HG03442 (cell line): ENCODE data around the gene RP9.

ENCODE experiments used
- ATAC-seq: cut with Tn5 transposase; IDR thresholded peaks from one replicate; pipeline ENCODE4 v1.9.1; 2021; ENCODE audit warnings: mild to moderate bottlenecking, moderate library complexity; ENCODE audit not compliant: unreplicated experiment

RP9 gene, protein sequence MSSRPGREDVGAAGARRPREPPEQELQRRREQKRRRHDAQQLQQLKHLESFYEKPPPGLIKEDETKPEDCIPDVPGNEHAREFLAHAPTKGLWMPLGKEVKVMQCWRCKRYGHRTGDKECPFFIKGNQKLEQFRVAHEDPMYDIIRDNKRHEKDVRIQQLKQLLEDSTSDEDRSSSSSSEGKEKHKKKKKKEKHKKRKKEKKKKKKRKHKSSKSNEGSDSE

GRCh38 chr7:33109005-33109757, at the start of gene RP9:
Gene RP9, minus strand, starts transcription at chr7:33109404. Its CDS starts 32 bp downstream, at chr7:33109372.
- peak; percentile 80 for ATAC-seq

DNA sequence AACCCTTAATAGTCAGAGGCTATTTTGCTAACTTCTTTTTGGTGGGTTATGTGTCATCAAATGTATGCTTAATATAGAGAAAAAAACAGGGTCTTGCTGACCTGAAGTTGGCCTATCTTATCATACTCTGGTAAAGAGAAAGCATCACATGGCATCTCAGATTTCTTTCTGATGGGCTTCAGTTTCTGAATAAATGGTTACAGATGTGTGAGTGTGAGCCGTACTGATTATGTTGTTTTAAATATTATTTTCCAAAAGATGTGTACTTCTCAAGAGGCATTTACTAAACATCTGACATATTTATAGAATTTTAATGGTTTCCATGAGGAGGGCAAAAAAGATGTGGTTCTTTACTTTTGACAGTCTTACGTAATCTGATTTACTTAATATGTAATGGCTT, 48.6 kb upstream of the RP9 start:
- no peak for ATAC-seq

- no peak for ATAC-seq
These were observed 48.1 kb upstream of the RP9 start for GRCh38 chr7:33157311-33157710.

- ATAC-seq: no peak
These were observed 47.2 kb upstream of the RP9 start for GRCh38 chr7:33156441-33156840.

- no peak for ATAC-seq
These were observed 46.6 kb upstream of the RP9 start for GRCh38 chr7:33155811-33156210.

DNA sequence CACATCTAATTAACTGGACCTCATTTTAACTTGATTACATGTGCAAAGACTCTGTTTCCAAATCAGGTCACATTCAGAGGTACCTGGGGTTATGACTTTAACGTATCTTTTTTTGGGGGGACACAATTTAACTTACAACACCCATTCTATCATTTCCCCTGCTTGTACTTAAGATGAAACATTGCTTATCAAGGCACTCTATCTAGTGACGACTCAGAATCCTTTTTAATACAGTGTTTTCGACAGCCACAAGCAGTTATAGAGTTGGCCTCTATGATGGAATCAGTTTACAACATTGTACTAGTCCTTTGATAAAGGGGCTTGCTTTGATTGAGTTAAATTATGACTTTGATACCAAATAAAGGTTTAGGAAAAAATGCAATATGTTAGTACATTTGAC, 42.9 kb upstream of the RP9 start:
- ATAC-seq: no peak

GRCh38 chr7:33145156-33145555, 36.0 kb upstream of the RP9 start:
- no peak for ATAC-seq

DNA sequence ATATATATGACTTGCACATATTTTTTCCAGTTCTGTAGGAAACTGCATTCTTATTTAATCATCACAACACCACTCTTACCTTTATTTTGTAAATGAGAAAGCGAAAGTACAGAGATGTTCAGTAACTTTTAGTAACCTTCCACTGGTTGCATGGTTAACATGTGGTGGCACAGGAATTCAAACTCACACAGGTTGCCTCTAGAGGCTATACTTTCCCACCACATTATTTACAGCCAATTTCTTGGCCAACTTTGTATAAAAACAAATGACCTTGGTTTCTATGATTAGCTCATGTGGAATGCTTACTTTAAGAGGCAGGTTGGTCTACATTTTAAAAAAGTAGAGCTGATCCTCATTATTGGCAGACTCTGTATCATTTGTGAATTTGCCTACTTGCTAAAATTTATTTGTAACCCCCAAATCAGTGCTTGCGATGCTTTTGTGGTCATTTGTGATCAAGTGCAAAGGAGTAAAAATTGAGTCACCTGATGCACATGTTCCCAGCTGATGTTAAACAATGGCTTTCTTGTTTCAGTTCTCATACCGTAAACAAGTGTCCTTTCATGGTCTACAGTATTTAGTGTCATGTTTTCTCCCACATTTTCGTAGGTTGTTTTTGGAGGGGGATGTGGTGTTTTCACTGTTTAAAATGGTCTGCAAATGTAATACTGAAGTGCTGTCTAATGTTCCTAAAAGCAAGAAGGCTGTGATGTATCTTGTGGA, 35.0 kb upstream of the RP9 start:
- ATAC-seq: peak; percentile 67

DNA sequence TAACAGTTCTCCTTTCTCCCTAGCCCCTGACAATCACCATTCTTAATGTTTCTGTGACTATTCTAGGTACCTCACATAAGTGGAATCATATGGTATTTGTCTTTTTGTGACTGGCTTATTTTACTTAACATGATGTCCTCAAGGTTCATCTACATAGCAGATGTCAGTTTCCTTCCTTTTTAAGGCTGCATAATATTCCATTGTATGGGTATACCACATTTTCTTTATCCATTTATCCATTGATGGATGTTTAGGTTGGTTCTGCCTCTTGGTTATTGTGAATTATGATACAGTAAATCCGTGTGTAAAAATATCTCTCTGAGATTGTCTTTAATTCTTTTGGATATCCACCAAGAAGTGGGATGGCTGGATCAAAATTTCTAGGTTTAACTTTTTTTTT, 33.4 kb upstream of the RP9 start:
- ATAC-seq: no peak

DNA sequence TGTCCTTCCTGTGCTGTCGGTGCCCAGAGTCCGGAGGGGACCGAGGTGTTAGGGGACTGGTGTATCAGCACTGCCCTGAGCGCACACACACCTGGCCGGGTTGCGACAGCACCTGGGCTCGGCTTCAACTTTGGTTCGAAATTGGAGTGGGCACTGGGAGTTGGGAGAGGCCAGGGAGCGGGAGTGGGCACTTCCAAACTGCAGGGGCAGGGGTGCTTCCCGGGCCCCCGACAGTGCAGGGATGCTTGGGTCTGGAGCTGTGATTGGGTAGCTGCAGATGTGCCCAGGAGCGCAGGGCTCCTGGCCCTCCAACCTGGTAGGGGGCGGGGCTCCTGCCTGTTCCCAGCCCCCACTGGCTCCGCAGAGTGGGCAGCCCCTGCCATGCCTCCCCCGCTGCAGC, 27.9 kb upstream of the RP9 start:
- no peak for ATAC-seq

DNA sequence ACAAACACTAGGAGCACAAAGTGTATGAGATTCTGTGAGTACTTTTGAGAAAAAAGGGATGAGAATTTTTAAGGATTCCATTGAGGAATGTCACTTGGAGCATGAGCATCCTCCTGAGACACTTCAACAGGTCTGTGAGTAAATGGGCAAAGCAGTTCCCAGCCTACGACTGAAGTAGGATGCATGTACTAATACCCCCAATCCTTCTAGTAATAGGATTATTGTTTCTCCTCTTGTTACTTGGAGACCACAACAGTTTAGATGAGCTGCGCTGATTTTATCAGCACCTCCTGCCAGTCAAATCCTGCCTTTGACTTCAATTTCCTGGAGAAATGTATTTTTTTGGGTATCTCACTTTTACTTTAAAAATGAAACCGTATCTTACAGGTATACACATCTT, 21.0 kb upstream of the RP9 start:
- ATAC-seq: no peak

- no peak for ATAC-seq
These were observed 20.6 kb upstream of the RP9 start for GRCh38 chr7:33129806-33130153.

- peak; percentile 100 for ATAC-seq
These were observed 20.0 kb upstream of the RP9 start, which contains the start of gene BBS9 for GRCh38 chr7:33128990-33129805. Gene BBS9, plus strand, starts transcription at chr7:33129564. Its CDS starts 16,689 bp downstream, at chr7:33146253.

- no peak for ATAC-seq
These were observed 19.4 kb upstream of the RP9 start for GRCh38 chr7:33128631-33128989.

DNA sequence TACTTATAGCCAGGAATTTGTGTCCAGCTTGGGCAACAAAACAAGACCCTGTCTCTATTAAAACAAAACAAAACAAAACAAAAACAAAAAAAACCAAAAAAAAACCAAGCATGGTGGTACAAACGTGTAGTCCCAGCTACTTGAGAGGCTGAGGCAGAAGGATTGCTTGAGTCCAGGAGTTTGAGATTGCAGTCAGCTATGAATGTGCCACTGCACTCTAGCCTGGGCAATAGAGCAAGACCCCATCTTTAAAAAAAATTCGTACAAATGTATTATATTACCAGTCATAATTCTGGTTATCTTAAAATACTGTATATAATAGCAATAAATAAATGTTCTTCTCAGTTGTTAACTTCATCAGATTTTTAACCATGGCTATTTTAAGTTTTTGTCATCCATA, 17.9 kb upstream of the RP9 start:
- ATAC-seq: no peak

DNA sequence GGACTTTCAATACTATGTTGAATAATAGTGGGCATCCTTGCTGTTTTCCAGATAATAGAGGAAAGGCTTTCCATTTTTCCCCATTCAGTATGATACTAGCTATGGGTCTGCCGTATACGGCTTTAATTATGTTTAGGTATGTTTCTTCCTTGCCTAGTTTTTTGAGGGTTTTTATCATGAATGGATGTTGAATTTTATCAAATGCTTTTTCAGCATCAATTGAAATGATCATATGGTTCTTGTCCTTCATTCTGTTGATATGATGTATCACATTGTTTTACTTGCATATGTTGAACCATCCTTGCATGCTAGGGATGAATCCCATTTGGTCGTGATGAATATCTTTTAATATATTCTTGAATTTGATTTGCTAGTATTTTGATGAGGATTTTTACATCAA, 9.2 kb upstream of the RP9 start:
- no peak for ATAC-seq

- no peak for ATAC-seq
These were observed 5.8 kb upstream of the RP9 start for GRCh38 chr7:33114976-33115375.

DNA sequence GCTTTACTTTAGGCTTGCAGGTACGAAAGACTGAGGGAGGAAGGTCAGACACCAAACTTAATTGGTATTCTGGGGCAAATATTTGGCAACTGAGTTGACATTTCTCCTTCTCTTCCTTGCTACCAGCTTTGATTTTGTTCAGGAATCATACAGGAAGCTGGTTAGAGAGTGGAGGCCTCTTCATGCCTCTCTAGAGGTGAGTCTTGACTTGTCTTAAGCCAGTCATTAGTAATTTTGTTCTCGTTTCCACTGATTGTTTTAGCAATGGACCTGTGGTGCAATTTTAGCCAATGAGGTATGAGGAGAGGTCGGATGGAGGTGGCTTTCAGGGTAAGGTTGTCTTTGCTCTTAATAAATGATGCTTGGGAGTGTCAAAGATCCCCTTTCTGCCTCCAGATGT, 2.4 kb upstream of the RP9 start:
- no peak for ATAC-seq

DNA sequence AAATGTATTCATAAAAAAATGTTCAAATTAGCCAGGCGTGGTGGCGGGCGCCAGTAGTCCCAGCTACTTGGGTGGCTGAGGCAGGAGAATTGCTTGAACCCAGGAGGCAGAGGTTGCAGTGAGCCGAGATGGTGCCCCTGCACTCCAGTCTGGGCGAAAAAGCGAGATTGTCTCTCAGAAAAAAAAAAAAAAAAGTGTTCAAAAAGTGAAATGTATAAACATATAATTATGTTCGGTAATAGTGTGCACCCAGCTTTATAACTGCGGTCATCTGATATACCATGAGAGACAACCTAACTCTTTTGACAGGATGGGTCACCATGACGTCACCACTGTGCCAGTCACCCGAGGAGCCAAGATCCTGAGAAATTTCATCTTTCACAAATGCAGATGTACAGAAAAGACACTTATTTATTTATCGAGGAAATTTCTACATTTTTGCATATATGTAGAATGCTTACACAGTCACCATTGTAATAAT, 594 bp upstream of the RP9 start:
- ATAC-seq: no peak

DNA sequence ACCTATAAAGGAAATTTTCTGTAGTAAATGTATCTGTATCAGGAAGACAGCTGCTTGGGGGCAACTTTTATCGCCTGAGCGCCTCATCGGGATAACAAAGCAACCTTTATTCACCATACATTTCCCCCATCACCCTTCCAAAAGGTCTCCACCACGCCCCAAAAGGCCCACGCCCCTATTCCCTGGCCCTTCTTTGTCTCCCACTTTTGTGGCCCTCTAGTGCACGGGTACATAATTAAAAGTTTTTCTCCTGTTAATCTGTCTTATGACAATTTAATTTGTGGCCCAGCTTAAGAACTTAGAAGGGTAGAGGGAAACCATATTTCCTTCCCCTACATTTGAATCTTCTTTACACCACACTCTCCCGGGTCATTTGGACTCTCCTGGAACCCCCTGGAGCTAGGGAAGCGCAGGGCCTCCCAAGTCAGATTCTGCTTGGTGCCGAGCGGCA, 625 bp downstream of the RP9 start:
- peak; percentile 7 for ATAC-seq
